ENCODE measurements around the gene ZNF436.
A peak's percentile ranks its signal among the peaks of the same experiment; 100 is the strongest.
"Not testable (repeated sequence)": the region's sequence is repeated elsewhere in the genome, so short reads cannot be mapped to it uniquely, and the experiment has no call there.

Gene ZNF436

GRCh38 chr1:23362218-23362713 is 7.4 kb downstream of the ZNF436 start:
- DNase-seq: no peak

DNA sequence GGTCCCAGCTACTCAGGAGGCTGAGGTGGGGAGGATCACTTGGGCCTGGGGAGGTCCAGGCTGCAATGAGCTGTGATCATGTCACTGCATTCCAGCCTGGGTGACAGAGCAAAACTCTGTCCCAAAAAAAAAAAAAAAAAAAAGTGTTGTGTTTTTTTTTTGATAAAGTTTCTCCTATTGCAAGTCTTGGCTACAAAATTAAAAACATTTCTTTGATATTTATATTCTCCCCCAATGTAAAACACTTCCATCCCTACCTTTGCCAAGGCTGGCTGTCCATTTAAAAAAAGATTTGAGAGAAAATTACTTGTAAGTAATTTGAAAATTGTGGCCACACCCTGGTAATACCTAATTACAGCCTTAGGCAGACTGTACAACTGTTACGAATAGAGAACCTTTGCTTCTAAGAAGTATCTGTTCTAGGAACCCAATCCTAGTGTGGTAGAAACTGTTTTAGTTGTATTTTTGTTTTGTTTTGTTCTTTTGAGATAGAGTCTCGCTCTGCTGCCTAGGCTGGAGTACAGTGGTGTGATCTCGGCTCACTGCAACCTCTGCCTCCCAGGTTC is 11.2 kb downstream of the ZNF436 start:
- DNase-seq: no peak

GRCh38 chr1:23357138-23357908 is 12.3 kb downstream of the ZNF436 start:
- DNase-seq: no peak

DNA sequence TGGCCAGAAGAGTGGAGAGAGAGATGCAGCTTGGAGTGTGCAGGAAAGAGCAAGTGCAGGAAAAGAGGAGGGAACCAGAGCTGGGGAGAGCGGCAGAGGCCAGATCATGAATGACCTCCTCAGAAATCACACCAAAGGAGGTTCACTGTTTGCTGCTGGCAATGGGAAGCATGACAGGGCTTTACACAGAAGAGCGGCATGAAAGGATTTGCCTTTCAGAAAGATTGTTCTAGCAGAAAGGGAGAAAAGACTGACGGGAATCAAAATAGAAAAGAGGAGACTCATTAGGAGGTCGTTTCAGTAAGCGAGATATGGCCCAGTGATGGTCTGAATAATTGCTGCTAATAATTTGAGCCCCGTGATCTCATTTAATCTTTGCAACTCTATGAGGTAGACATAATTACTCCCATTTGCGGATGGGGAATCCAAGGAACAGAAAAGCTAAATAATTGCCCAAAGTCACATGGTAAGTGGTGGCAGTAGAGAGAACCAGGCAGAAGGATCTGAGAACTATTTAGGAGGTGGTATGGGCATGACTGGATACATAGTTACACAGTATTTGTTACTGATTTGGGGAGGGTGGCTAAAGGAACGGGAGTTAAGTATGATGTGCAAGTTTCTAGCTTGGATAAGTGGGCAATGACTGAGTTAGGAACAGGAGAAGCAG is 13.0 kb downstream of the ZNF436 start:
- DNase-seq: no peak

- DNase-seq: no peak
These were observed 15.4 kb downstream of the ZNF436 start for GRCh38 chr1:23354245-23354644.

DNA sequence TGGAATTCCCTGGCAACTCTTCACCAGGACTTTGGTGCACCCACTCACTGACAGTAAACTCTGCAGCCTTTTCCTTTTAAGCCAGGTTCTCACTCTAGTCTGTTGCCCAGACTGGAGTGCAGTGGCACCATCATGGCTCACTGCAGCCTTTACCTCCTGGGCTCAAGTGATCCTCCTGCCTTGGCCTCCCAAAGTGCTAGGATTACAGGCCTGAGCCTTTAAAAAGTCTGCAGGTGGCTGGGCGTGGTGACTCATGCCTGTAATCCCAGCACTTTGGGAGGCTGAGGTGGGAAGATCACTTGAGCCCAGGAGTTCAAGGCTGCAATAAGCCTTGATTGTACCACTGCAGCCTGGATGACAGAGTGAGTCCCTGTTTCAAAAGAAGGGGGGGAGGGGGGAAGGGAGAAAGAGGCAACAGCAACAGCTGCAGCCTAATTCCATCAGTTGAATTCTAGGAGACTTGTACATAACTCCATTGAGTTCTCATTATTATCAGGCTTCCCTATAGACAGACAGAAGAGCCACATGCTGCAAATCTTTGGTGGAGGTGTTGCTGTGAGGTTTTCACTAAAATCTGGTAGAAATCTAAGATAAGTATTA is 17.4 kb downstream of the ZNF436 start:
- DNase-seq: no peak

DNA sequence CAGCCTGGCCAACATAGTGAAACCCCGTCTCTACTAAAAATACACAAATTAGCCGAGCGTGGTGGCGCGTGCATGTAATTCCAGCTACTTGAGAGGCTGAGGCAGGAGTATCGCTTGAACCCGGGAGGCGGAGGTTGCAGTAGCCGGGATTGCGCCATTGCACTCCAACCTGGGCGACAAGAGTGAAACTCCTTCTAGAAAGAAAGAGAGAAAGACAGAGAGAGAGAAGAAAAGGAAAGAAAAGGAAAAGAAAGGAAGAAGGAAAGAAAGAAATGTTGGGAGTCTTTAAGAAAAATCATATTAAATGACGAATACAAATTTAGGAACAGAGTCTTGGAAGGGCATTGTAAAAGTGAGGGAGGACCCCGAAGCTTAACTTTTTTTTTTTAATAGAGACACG is 23.7 kb downstream of the ZNF436 start:
- no peak for DNase-seq

DNA sequence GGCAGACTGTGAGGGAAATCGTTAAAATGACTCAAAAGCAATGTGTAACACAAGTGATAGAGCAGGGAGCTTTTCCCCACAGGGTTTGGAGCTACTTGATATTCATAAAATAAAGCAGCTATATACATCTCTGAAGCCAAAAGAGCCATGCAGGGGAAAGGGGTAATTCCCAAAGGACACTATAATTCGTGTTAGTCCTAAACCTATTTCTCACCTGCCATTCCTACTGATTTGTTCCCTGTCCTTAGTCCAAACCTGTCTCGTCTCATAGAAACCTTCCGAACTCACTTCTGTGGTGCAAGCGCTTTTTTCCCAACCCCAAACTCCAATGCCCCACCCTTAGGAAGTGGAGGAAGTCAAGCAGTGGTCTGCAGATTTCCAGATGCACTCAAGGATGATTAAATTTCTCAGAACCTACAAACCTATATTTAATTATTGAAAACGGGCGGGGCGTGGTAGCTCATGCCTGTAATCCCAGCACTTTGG is 24.6 kb downstream of the ZNF436 start:
- DNase-seq: peak; percentile 46

DNA sequence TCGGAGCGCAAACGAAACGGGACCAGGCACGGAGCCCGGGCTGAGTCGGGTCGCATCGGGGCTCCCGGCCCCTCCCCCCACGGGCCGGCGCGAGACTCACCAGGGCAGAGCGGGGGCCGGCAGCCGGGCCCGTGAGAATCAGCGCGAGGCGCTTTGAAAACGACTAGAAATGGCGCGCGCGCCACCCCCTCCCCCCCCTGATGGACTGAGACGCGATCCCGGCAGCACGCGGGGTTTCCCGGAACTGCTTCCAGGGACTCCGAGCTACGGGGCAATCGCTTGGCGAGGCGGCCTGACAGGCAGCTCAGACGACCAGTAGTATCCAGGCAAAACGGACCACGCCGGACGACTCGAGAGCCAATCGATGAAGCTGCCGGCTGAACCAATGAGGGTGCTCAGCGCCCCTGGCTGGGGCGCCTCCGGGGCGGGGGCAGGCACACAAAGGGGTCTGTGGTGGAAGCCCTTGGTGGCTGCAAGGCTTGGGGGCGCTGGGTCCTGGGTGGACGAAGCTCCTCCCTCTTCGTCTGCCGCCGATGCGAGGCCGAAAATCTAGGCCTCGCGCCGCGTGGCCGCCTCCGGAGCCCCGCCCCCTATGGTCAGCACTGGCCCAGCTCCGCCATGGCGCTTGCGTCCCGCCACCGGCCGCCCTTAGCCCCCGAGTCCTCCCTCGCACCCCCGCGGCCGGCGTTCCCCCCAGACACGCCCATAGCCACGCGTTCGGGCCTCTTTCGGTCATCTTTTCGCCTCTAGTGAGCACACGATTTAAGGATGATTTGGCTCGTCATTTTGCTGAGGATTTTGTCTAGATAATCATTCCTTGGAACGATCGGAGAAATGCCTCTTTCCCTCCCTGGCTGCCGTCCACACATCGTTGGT is 25.3 kb downstream of the ZNF436 start, which contains the start of gene HNRNPR:
HNRNPR (minus strand) TSS at position 174 of the 876 bp plus-strand sequence. CDS start 3,276 bp downstream, outside the sequence.
- peak; percentile 99 for DNase-seq

DNA sequence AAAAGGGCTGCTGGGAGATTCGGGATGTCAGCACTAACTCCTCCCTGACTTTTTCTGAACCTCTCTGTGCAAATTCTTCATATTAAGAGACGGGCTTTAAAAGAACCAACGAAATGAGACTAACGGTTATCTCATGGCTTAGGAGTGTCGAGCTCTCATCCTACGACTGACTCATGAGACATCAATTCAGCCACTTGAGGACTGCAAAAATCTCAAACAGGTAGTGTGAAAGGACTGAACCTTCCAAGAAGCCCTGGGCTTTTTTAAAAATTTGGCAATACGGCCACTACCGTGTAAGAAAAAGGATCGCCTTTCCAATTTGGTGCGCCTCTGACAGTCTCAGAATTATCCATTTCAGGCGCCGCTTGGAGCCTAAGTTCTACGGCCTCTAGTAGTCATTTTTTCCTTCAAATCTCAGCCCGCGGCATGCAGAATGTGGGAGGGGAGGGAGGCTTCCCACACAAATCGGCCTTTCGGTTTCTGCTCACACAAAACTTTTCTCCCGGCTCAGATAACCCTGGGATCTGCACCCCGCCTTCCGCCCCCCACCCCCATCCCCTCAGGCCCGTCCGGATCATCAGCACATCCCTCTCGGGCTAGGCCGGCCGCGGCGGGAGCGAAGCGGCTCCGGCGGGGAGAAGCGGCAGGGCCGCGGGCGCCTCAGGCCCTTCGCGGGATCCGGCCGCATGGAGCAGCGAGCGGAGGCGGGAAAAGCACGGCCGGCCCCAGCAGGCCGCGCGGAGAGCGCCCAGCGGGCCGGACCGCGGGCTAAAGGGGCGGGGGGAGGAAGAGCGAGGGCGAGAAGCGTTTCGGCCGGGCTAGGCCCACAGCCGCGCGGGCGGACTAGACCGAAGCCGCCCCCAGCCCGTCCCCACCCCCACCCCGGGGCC is 26.2 kb downstream of the ZNF436 start:
- peak; percentile 7 for DNase-seq

DNA sequence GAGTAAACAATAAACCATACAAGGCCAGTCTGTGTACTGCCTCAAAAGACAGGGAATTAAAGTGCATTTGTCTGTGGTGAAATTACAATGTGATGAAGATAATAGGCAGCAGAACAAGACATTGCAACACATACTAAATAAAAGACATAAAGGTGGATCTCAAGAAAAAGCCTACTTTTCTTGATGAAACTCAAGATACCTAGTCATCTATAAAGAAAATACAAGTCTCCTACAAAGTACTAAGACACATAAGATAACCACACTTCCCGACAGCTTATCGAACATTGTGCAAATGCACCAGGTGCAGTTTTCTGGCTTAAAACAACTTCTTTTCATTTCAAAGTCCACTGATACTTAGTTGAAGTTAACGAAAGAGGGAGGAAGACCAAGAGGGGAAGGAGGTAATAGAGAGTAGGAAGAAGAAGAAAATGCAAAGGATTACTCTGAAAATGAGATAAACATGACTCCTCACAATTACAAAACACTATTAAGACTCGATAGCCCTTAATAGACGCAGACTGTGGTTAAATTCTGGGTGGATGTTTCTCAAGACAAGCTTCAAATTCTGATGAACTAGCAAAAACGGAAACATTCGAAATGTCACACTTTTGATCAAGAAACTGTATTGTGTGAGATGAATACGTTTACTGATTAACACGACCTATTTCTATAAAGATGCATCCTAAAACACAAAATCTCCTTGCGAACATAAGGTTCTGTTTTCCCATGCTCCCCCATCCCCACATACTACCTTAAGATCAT is 27.5 kb downstream of the ZNF436 start:
- no peak for DNase-seq

GRCh38 chr1:23339632-23340031 is 30.0 kb downstream of the ZNF436 start:
- no peak for DNase-seq

- DNase-seq: no peak
These were observed 31.8 kb downstream of the ZNF436 start for GRCh38 chr1:23337869-23338268.

- DNase-seq: no peak
These were observed 37.9 kb downstream of the ZNF436 start for GRCh38 chr1:23331713-23332112.

- no peak for DNase-seq
These were observed 38.8 kb downstream of the ZNF436 start for GRCh38 chr1:23330846-23331245.

DNA sequence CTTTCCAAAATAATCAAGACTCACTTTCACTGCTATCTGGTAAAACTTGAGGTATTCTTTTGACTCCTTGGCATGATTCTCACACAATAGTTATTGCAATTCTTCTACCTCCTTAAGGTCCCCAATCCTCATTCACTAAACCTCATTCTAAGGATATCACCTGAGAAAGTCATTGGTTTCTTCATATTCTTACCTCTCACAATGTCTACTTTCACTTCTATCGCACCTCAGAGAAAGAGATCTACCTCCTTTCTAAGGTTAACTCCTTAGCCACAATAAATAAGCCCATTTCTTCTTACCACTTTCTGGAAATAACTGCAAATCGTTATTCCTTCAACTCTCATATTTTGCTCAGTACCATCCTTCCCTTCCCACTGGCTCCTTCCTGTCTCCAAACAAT is 44.2 kb downstream of the ZNF436 start:
- DNase-seq: no peak

- DNase-seq: no peak
These were observed 46.9 kb downstream of the ZNF436 start for GRCh38 chr1:23322770-23323169.

GRCh38 chr1:23310280-23310679 is 59.4 kb downstream of the ZNF436 start:
- not testable (repeated sequence) for DNase-seq
